Stimulated activated naive CD4-positive, alpha-beta T cell treated with Interleukin-2 at 50 U/mL for 16 hours (primary cell): ENCODE results near the gene RGR.

Experiments
- DNase-seq: peaks from one replicate; lab custom pipeline; 2025; lab: John Stamatoyannopoulos, UW

RGR gene, protein sequence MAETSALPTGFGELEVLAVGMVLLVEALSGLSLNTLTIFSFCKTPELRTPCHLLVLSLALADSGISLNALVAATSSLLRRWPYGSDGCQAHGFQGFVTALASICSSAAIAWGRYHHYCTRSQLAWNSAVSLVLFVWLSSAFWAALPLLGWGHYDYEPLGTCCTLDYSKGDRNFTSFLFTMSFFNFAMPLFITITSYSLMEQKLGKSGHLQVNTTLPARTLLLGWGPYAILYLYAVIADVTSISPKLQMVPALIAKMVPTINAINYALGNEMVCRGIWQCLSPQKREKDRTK

DNA sequence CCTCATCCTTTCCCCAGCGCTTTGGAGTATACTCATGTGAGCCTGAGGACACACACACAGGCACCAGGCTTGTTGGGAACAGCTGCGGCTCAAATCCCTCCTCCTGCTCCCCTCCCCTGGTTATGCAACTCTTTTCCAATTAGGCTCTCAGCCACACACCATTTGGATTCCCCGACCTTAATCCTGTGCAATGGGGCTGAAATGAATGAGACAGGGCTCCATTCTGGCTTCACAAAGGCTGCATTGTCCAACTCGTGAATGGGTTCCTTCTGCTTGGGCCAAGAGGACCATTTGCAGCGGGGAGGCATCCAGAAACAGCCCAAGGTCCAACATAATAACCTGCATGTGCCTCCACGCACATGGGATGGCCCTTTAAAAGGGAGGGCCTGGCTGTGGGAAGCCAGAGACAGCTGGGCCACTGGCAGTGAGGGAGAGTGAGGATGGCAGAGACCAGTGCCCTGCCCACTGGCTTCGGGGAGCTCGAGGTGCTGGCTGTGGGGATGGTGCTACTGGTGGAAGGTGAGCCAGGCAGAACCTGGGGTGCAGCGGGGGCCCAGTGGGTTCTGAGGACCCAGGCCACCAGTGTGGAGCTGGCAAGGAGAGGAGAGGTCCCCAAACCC, at the start of gene RGR:
Gene RGR, plus strand, starts transcription at position 403 of the 620 bp plus-strand sequence. Its CDS starts 38 bp downstream, at position 441.
- no peak for DNase-seq

DNA sequence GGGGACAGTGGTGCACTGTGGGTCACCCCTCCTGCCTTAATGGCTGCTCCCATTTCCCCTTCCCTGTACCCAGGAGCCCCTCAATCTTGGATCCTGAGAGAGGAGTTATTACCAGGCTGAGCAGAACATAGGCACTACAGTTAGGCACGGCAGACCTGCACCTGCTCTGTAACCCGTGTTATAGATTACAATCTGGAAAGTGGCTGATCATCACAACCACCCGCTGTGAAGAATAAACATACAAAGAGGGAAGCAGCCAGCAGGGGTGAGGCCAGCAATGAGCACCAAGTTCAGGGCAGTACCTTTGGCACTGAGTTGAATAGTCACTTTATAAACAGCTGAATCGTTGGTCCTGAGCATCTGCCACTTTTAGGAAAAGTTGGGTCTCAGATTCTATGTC, 48.8 kb upstream of the RGR start:
- no peak for DNase-seq

GRCh38 chr10:84196941-84197340, 47.9 kb upstream of the RGR start:
- DNase-seq = no peak

DNA sequence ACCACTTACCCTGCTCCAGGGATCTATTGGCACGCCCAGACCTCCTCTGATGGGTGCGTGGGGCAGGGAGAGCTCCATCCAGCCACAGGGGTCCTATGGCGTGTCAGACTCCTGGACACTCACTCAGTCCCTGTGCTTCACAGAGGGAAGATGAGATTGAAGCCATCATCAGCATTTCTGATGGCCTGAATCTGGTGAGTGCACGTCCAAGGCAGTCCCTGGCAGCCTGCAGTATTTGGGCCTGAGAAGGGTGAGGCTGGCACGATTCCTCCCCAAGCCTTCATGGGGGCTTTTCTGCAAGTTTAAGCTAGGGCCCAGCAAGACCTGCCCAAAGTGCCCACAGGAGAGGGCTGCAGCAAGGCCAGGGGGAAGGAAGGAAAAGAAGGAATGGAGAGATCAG, 47.2 kb upstream of the RGR start:
- DNase-seq = no peak

- no peak for DNase-seq
Observed at GRCh38 chr10:84198206-84198915, 46.5 kb upstream of the RGR start.

DNA sequence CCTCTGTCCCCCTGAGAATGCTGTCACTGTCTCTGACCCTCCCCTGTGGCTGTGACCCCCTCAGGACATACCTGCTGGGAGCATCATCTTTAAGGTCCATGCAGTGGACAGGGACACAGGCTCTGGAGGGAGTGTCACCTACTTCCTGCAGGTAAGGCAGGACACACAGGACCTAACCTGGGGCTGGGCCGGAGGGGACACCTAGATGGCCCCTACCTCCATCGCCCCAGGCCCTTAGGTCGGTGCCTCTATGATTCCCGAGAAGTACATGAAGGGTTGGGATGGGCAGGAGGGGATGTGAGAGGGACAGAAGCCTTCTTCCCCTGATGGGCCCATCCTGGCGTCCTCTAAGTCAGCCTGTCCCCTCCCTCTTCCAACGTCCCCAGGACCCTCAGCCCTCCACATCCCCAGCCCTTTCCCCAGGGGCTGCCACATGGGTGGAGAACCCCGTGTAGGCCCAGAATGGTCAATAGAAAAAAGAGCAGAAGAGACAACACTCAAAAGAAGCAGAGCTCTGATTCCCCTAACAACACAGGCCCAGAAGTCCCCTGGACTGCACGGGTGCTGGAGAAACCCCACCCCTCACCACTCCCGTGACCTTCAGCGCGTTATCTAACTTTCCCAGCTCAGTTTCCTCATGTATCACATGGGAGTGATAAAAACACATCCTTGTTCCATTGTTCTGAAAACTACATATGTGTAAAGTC, 44.2 kb upstream of the RGR start:
- DNase-seq = no peak

DNA sequence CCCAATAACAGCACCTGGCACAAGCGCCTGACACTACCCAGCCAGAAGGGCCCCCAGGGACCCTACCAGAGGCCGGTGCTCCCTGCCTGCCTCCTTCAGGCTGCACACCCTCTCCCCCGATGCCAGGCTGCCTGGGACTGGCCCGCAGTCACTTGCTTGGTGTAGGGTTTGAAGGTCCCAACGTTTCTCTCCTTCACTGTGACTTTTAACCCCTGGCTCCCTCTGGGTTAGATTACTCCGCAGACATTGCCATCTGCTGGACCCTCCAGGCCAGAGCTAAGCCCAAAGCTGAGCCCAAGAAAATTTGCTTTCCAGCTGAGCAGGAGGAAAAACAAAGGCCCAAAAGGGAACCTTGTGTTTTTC, 43.6 kb upstream of the RGR start:
- DNase-seq = no peak

DNA sequence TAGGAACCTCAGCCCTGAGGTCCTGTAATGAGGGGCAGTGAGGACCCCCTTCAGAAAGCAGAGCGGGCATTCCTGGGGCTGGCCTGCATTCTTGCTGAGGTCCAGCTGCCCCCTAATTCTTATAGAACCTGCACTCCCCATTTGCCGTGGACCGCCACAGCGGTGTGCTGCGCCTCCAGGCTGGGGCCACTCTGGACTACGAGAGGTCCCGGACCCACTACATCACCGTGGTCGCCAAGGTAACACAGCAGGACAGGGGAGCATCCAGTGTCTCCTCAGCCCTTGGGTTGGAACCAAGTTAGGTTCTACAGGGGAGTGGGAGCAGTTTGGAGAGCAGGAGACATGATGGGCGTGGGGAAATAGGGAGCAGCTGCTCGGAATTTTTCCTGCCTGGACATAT, 43.2 kb upstream of the RGR start:
- DNase-seq = no peak

- no peak for DNase-seq
Observed at GRCh38 chr10:84202349-84202748, 42.5 kb upstream of the RGR start.

- DNase-seq = no peak
Observed at GRCh38 chr10:84204122-84204521, 40.7 kb upstream of the RGR start.

GRCh38 chr10:84204610-84205009, 40.2 kb upstream of the RGR start:
- DNase-seq = no peak

- peak; percentile 31 for DNase-seq
Observed at GRCh38 chr10:84205049-84205852, 39.6 kb upstream of the RGR start.

- DNase-seq = no peak
Observed at GRCh38 chr10:84205853-84206525, 38.9 kb upstream of the RGR start.

DNA sequence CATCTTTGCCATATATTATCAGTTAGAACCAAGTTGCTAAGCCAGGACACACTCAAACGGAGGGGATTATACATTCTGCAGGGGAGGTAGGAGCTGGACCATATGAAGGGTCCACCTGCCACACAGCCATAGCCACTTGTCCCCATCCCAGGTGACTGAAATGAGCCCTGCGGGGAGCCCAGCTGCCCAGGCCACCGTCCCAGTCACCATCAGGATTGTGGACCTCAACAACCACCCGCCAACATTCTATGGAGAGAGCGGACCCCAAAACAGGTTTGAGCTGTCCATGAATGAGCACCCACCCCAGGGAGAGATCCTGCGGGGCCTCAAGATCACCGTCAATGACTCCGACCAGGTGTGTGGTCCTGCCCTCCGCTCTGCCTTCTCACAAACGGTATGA, 36.8 kb upstream of the RGR start:
- DNase-seq = no peak

DNA sequence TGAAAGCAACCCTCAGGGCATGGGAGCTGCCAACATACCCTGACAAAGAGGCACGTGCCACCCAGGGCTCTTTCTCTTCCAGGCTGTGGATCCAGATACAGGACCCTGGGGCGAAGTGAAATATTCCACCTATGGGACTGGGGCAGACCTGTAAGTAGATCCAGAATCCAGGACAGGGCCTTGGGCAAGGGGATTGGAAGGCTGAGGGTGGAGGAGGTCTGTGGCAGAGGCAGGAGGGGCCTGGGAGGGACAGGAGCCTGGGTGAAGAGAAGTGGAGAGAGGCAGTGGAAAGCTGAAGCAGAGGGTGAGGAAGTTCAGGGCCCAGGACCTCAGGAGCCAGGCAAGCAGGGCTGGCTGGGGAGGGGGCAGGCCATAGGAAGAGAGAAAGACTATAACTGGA, 33.3 kb upstream of the RGR start:
- DNase-seq = no peak

DNA sequence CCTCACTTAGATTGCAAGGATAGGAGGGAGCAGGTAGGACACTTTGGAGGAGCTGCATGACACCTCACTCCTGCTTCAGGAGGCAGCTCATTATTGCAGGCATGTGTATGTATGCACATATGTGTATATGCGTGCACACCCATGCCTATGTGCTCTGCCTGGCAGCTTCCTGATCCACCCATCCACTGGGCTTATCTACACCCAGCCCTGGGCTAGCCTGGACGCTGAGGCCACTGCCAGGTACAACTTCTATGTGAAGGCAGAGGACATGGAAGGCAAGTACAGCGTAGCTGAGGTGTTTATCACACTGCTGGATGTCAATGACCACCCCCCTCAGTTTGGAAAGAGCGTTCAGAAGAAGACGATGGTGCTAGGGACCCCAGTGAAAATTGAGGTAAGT, 32.8 kb upstream of the RGR start:
- no peak for DNase-seq

DNA sequence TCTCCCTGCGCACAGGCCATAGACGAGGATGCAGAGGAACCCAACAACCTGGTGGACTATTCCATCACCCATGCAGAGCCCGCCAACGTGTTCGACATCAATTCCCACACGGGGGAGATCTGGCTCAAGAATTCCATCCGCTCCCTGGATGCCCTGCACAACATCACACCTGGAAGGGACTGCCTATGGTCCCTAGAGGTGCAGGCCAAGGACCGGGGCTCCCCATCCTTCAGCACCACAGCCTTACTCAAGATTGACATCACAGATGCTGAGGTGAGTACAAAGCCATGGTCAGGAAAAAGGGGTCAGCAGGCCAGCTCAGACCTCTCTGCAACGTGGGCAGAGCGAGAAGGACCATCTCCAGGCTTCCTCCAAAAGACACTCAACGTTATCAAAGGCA, 31.8 kb upstream of the RGR start:
- no peak for DNase-seq

DNA sequence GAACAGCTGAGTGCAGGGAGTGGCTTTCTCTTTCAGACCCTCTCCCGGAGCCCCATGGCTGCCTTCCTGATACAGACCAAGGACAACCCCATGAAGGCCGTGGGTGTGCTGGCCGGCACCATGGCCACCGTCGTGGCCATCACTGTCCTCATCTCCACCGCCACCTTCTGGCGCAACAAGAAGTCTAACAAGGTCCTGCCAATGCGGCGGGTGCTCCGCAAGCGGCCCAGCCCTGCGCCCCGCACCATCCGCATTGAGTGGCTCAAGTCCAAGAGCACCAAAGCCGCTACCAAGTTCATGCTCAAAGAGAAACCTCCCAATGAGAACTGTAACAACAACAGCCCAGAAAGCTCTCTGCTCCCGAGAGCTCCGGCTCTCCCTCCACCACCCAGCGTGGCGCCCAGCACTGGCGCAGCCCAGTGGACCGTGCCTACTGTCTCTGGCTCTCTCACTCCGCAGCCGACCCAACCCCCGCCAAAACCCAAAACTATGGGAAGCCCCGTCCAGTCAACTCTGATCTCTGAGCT, 30.7 kb upstream of the RGR start:
- no peak for DNase-seq

DNA sequence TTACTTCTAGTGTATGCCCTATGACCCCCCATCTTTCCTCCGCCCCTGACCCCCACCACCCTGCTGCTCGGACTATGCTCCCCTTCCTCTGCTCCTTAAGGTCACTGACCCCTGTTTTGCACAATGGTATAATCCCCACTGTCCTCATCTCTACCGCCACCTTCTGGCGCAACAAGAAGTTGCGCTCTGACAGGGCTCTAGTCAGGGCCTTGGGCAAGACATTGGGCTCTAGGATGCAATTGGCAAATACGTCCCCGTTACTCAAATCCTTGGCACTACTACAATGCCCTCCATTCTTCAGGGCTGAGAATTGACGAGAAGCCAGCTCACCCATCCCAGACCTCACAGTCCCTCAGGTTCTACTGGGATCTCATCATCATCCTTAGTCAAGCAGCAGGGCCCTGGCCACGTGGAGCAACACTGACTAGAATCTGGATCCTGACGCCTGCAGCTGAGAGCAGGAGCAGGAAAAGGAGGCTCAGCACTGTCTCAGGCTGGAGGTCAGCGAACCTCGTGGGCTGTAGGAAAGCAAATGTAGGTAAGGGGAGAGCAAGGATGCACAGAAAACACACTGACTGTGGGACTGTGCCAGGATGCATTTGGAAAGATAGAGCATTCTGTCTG, 30.1 kb upstream of the RGR start:
- no peak for DNase-seq

DNA sequence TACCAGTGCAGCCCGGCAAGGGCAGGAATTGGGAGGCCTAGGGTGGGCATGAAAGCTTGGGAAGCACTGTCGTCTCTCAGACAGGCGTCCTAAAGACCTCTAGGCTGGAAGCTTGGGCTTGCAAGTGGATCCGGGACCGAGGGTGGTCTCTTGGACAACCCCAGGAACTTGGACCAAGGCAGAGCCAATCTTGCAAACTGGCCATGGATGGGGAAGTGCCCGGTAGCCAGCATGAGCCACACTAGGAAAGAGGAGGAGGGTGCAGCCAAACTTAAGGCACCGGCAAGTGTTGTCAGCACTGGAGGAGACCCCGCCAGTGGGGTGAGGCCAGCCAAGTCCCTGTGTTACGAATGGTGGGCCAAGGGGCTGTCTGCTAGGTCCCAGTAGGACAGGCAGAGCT, 28.0 kb upstream of the RGR start:
- DNase-seq = no peak

DNA sequence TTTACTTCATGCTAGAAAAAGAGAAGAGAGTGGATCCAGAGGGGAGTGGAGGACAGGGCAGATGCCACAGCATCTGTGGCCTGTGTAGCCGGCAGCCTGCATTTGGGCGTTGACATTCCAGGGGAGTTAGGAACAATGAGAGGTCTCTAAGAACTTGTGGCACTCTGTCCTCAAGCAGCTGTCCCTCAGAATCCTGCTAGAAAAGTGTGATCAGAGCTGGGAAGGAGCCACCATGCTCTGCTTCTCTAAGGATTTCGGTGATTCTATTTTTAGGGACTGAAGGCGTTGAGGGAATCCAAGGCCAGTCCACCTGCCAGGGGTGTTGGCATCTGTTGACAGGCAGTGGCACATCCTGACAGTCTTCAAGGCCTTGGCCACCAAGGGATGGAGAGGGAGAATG, 27.1 kb upstream of the RGR start:
- no peak for DNase-seq
